OCI-LY3 (cell line): Measurements from ENCODE around the gene CYGB.

Source experiments
- H2AFZ ChIP-seq: fragments of 200-600, 300-600 bp; shearing (Covaris generic); 2 replicates; pipeline ENCODE4 v1.6.0; 2014; ENCODE audit warnings: antibody characterized with exemption, low read depth, low read length
- H3K27ac ChIP-seq: fragments of 200-600, 300-600 bp; sonication (generic); 2 replicates; pipeline ENCODE4 v1.5.1; 2014; ENCODE audit warnings: mild to moderate bottlenecking, low read length, moderate library complexity, mixed read lengths
- H3K27me3 ChIP-seq: fragments of 200-600, 300-600 bp; sonication (generic); 2 replicates; pipeline ENCODE4 v1.6.1; 2014; ENCODE audit warnings: low read depth, low read length, mixed read lengths
- H3K36me3 ChIP-seq: fragments of 200-600, 300-600 bp; sonication (generic); replicated peaks from 2 replicates; pipeline ENCODE3; 2014; ENCODE audit warnings: low read depth, low read length, mixed read lengths
- H3K4me1 ChIP-seq: fragments of 300-600, 200-600 bp; sonication (generic); 2 replicates; pipeline ENCODE4 v1.6.1; 2014; ENCODE audit warnings: low read length, mixed read lengths
- H3K4me2 ChIP-seq: fragments of 200-600, 300-600 bp; sonication (generic); 2 replicates; pipeline ENCODE4 v1.6.1; 2014; ENCODE audit warnings: low read length, mixed read lengths
- H3K4me3 ChIP-seq: fragments of 300-600, 200-600 bp; sonication (generic); 2 replicates; pipeline ENCODE4 v1.5.1; 2014; ENCODE audit warnings: antibody characterized with exemption, mild to moderate bottlenecking, low read length, moderate library complexity
- H3K79me2 ChIP-seq: fragments of 300-600, 200-600 bp; shearing (Covaris generic); 2 replicates; pipeline ENCODE4 v1.6.1; 2014; ENCODE audit warnings: mild to moderate bottlenecking, low read length, mixed read lengths
- H3K9ac ChIP-seq: fragments of 300-600, 200-600 bp; shearing (Covaris generic); 2 replicates; pipeline ENCODE4 v1.6.0; 2014; ENCODE audit warnings: mild to moderate bottlenecking, low read length, moderate library complexity
- H3K9me3 ChIP-seq: fragments of 200-600, 300-600 bp; shearing (Covaris generic); 2 replicates; pipeline ENCODE4 v1.6.1; 2014; ENCODE audit warnings: low read length, mixed read lengths; ENCODE audit not compliant: insufficient read depth
- H4K20me1 ChIP-seq: fragments of 200-600, 300-600 bp; sonication (generic); 2 replicates; pipeline ENCODE4 v1.6.1; 2016; ENCODE audit warnings: low read length, mixed read lengths; ENCODE audit not compliant: insufficient read depth
- EZH2phosphoT487 ChIP-seq: fragments of 200-600 bp; shearing (Covaris generic); IDR thresholded peaks from 2 replicates; pipeline ENCODE4 v1.6.1; 2018; ENCODE audit warnings: antibody characterized with exemption, mixed run types, low read depth
- TF ChIP-seq, protein P1 (sequence below): fragments of 200-600, 300-600 bp; sonication (generic); IDR thresholded peaks from 2 replicates; pipeline ENCODE4 v1.5.1; 2014; ENCODE audit warnings: antibody characterized with exemption, low read length, low read depth

The CYGB gene

DNA sequence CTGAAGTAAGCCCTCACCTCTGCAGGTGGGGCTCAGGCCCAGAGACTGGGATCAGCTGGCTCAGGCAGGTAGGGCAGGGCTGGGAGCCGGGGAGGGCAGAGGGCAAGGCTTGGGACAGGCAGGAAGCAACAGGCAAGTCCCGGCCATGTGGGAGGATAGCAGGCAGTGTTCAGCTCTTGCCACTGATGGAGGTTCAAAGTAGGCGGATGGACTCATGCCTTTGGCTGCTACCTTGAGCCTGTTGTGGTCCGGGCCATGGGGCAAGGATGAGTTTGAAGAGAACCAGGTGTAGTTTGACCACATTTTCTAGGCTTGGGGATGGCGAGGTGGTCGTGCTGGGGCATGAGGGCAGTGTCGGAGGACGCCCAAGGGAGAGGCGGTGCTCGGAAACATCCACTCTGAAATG is 5.1 kb upstream of the CYGB start:
- Histone ChIP-seq H3K4me3 (no peak overlapping the region), H3K4me2 (no peak overlapping the region), H3K9me3 (no peaks in the 10 kb centered on the region), H4K20me1 (no peaks in the 10 kb centered on the region), H2AFZ (no peak overlapping the region), H3K79me2 (no peaks in the 10 kb centered on the region), H3K36me3 (no peaks in the 10 kb centered on the region), H3K27ac (no peak overlapping the region), H3K9ac (no peak overlapping the region), H3K27me3 (no peaks in the 10 kb centered on the region), H3K4me1 (no peaks in the 10 kb centered on the region)
- no peak for TF ChIP-seq EZH2phosphoT487
- TF ChIP-seq, protein P1, sequence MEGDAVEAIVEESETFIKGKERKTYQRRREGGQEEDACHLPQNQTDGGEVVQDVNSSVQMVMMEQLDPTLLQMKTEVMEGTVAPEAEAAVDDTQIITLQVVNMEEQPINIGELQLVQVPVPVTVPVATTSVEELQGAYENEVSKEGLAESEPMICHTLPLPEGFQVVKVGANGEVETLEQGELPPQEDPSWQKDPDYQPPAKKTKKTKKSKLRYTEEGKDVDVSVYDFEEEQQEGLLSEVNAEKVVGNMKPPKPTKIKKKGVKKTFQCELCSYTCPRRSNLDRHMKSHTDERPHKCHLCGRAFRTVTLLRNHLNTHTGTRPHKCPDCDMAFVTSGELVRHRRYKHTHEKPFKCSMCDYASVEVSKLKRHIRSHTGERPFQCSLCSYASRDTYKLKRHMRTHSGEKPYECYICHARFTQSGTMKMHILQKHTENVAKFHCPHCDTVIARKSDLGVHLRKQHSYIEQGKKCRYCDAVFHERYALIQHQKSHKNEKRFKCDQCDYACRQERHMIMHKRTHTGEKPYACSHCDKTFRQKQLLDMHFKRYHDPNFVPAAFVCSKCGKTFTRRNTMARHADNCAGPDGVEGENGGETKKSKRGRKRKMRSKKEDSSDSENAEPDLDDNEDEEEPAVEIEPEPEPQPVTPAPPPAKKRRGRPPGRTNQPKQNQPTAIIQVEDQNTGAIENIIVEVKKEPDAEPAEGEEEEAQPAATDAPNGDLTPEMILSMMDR: no peak

DNA sequence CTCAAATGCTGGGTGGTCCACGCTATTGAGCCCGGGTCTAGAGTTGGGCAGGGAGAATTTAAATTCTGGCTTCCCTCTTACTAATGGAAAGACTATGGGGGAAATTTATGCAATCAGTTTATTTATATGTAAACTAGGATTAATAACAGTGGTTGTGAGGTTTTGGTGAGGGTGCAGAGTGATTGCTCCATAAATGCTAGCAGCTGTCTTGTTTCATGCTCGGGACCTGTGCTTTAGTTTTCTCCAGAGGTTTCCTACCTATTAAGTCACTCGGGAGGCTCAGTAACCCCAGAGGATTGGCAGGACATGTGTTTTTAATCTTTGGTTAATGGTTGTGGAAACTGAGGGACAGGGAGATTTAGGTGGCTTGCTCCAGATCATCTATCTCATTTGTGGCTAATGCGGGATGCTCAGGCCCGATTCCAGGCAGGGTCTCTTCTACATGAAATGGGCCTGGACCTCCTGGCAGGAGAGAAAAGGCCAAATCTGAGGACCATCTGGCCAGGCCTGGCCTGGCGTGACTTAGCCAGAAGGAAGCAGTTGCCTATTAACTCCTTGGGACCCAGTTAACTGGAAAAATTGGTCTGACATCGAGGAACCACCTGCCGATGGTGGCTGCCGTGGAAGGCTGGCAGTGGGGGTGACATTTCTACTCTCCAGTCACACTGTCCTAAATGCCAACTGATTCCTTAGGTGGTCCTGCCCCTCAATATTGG is 4.4 kb upstream of the CYGB start:
- TF ChIP-seq EZH2phosphoT487: no peak
- TF ChIP-seq, protein P1: no peak
- Histone ChIP-seq H3K27me3 (no peaks in the 10 kb centered on the region), H3K9me3 (no peaks in the 10 kb centered on the region), H4K20me1 (no peaks in the 10 kb centered on the region), H2AFZ (no peak overlapping the region), H3K4me2 (no peak overlapping the region), H3K27ac (no peak overlapping the region), H3K9ac (no peak overlapping the region), H3K4me3 (no peak overlapping the region), H3K79me2 (no peaks in the 10 kb centered on the region), H3K4me1 (no peaks in the 10 kb centered on the region), H3K36me3 (no peaks in the 10 kb centered on the region)

GRCh38 chr17:76540381-76541300 is 3.1 kb upstream of the CYGB start:
- H4K20me1 ChIP-seq: no peaks in the 10 kb centered on the region
- no peaks in the 10 kb centered on the region for H3K36me3 ChIP-seq
- H3K4me1 ChIP-seq: no peaks in the 10 kb centered on the region
- no peak overlapping the region for H3K27ac ChIP-seq
- no peaks in the 10 kb centered on the region for H3K27me3 ChIP-seq
- no peak overlapping the region for H2AFZ ChIP-seq
- H3K4me2 ChIP-seq: no peak overlapping the region
- no peaks in the 10 kb centered on the region for H3K79me2 ChIP-seq
- no peak overlapping the region for H3K9ac ChIP-seq
- no peaks in the 10 kb centered on the region for H3K9me3 ChIP-seq
- no peak for TF ChIP-seq EZH2phosphoT487
- TF ChIP-seq, protein P1: no peak
- H3K4me3 ChIP-seq: no peak overlapping the region

GRCh38 chr17:76539631-76540271 is 2.2 kb upstream of the CYGB start, which contains the start of gene PRCD:
Gene PRCD (plus strand): TSS chr17:76540044. CDS start chr17:76540142, 98 bp downstream.
- Histone ChIP-seq H3K79me2 (no peaks in the 10 kb centered on the region), H3K4me3 (no peak within 1 kb of the TSS), H3K36me3 (no peaks in the 10 kb centered on the region)

More at GRCh38 chr17:76539631-76540271, 2.2 kb upstream of the CYGB start, which contains the start of gene PRCD:
- Histone ChIP-seq H3K4me1 (no peaks in the 10 kb centered on the region), H3K27me3 (no peaks in the 10 kb centered on the region), H4K20me1 (no peaks in the 10 kb centered on the region), H3K4me2 (no peak within 1 kb of the TSS), H3K27ac (no peak within 1 kb of the TSS), H2AFZ (no peak within 1 kb of the TSS), H3K9ac (no peak within 1 kb of the TSS), H3K9me3 (no peaks in the 10 kb centered on the region)
- no peak for TF ChIP-seq EZH2phosphoT487
- TF ChIP-seq, protein P1: no peak
